ENCODE results near the gene TAS2R41. TPM values are rescaled to one million over a fixed set of nuclear protein-coding genes. Genes with fewer than 3 reads are reported as not detected.

Gene TAS2R41
- total and polyA plus RNA-seq, 2 donors from 2014 or later: not detected

DNA sequence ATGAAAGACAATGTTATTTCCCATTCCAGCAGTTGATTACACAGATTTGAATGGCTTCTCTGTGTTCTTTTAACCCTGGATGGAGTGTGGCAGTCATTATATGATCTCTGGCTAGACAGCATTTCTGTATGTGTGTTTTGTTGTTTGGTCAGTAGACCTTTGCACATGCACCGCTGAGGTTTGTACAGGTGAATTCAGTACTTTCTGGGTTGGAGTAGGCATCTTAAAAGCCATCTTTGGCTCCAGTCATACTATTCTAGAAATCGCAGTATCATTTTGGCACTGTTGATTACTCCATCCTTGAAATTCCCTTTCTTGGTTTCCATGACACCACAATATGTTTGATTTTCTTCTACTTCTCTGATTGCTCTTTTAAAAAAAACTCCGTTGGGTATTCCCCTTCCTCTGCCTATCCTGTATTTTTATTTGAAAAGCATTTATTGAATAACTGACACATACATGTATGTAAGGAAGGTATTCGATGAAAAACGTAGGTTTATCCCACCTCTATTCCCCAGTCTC is 29.9 kb downstream of the TAS2R41 start:
- intact Hi-C loops (cut with DNase I): no loop called here
- H3K36me3 ChIP-seq (ENCODE audit: control insufficient read depth in 2 of 3, insufficient read depth in 3 of 3, low read length in 3 of 3): no peaks in the 10 kb centered on the region
- no peak overlapping the region for H3K27ac ChIP-seq (ENCODE audit: low read depth in 2 of 2, low read length in 2 of 2)
- H3K9ac ChIP-seq (ENCODE audit: low read length in 3 of 3): no peak overlapping the region
- TF ChIP-seq, protein P1, sequence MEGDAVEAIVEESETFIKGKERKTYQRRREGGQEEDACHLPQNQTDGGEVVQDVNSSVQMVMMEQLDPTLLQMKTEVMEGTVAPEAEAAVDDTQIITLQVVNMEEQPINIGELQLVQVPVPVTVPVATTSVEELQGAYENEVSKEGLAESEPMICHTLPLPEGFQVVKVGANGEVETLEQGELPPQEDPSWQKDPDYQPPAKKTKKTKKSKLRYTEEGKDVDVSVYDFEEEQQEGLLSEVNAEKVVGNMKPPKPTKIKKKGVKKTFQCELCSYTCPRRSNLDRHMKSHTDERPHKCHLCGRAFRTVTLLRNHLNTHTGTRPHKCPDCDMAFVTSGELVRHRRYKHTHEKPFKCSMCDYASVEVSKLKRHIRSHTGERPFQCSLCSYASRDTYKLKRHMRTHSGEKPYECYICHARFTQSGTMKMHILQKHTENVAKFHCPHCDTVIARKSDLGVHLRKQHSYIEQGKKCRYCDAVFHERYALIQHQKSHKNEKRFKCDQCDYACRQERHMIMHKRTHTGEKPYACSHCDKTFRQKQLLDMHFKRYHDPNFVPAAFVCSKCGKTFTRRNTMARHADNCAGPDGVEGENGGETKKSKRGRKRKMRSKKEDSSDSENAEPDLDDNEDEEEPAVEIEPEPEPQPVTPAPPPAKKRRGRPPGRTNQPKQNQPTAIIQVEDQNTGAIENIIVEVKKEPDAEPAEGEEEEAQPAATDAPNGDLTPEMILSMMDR (IDR thresholded peaks at IDR 0.05; ENCODE audit: borderline replicate concordance, extremely low read depth, insufficient read depth): no peak
- no peaks in the 10 kb centered on the region for H3K4me1 ChIP-seq (ENCODE audit: control insufficient read depth in 2 of 3, insufficient read depth in 2 of 3, low read depth in 1 of 3, low read length in 3 of 3)
- H3K9me3 ChIP-seq (ENCODE audit: control insufficient read depth in 2 of 3, insufficient read depth in 1 of 3, low read length in 3 of 3): no peaks in the 10 kb centered on the region
- no peaks in the 10 kb centered on the region for H3K27me3 ChIP-seq (ENCODE audit: control insufficient read depth, insufficient read depth, low read length)
- FAIRE-seq (no peak), DNase-seq (no peak)
- H3K4me3 ChIP-seq (ENCODE audit: low read length in 3 of 3): no peak overlapping the region

DNA sequence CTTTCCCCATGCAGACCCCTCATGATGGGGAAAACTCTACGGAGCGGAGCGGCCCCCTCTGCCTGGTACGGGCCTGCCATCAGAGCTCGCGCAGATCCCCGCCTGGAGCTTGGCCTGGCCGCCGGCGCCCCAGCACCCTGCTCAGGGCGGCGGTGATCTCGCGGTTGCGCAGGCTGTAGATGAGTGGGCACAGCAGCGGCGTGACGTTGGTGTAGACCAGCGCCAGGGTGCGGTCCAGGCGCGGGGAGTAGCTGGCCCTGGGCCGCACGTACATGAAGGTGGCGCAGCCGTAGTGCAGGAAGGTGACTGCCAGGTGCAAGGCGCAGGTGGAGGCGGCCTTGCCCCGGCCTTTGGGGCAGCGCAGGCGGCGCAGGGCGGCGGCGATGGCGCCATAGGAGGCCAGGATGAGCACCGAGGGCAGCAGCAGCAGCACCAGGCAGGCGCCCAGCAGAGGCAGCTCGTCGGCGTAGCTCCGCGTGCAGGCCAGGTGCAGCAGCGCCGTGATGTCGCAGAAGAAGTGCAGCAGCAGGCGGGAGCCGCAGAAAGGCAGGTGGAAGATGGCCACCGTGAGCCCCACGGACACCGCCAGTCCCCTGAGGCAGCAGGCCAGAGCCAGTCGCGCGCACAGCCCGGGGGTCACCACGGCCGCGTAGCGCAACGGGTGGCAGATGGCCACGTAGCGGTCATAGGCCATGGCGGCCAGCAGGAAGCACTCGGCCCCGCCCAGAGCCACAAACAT is 33.4 kb downstream of the TAS2R41 start:
- intact Hi-C loops (cut with DNase I): no loop called here

DNA sequence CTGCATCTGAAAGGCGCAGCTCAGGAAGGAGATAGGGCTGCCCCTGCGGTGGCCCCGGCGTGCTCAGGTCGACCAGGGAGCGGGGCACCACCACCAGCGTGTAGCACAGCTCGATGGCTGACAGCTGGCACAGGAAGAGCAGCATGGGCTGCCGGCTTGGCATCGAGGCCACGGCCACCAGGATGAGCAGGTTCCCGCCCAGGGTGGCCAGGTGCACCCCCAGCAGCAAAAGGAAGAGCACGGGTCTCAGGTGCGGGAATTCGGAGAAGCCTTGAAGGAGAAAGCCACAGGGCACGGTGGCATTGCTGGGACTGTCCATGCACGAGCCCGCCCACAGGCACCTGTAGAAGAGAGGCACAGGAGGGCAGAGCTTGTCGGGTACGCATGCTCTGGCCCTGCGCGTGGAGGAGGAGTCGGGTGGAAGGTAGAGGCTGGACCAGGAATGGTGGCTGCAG is 33.9 kb downstream of the TAS2R41 start:
- Histone ChIP-seq H3K36me3 (ENCODE audit: control insufficient read depth in 2 of 3, insufficient read depth in 3 of 3, low read length in 3 of 3) (no peaks in the 10 kb centered on the region), H3K9me3 (ENCODE audit: control insufficient read depth in 2 of 3, insufficient read depth in 1 of 3, low read length in 3 of 3) (no peaks in the 10 kb centered on the region), H3K4me3 (ENCODE audit: low read length in 3 of 3) (no peak overlapping the region), H3K27me3 (ENCODE audit: control insufficient read depth, insufficient read depth, low read length) (no peaks in the 10 kb centered on the region), H3K4me1 (ENCODE audit: control insufficient read depth in 2 of 3, insufficient read depth in 2 of 3, low read depth in 1 of 3, low read length in 3 of 3) (no peaks in the 10 kb centered on the region), H3K27ac (ENCODE audit: low read depth in 2 of 2, low read length in 2 of 2) (no peak overlapping the region), H3K9ac (ENCODE audit: low read length in 3 of 3) (no peak overlapping the region)
- intact Hi-C loops (cut with DNase I): no loop called here
- FAIRE-seq (no peak), DNase-seq (peak in 1 of 5 donors; percentile 60)
- TF ChIP-seq, protein P1 (IDR thresholded peaks at IDR 0.05; ENCODE audit: borderline replicate concordance, extremely low read depth, insufficient read depth): no peak

More for the DNA sequence above, 33.4 kb downstream of the TAS2R41 start:
- DNase-seq (peak in 1 of 5 donors; percentile 64), FAIRE-seq (no peak)
- Histone ChIP-seq H3K4me3 (ENCODE audit: low read length in 3 of 3) (no peak overlapping the region), H3K36me3 (ENCODE audit: control insufficient read depth in 2 of 3, insufficient read depth in 3 of 3, low read length in 3 of 3) (no peaks in the 10 kb centered on the region), H3K27ac (ENCODE audit: low read depth in 2 of 2, low read length in 2 of 2) (no peak overlapping the region), H3K4me1 (ENCODE audit: control insufficient read depth in 2 of 3, insufficient read depth in 2 of 3, low read depth in 1 of 3, low read length in 3 of 3) (no peaks in the 10 kb centered on the region), H3K27me3 (ENCODE audit: control insufficient read depth, insufficient read depth, low read length) (no peaks in the 10 kb centered on the region), H3K9me3 (ENCODE audit: control insufficient read depth in 2 of 3, insufficient read depth in 1 of 3, low read length in 3 of 3) (no peaks in the 10 kb centered on the region), H3K9ac (ENCODE audit: low read length in 3 of 3) (no peak overlapping the region)
- TF ChIP-seq, protein P1 (IDR thresholded peaks at IDR 0.05; ENCODE audit: borderline replicate concordance, extremely low read depth, insufficient read depth): no peak
